NCI-H748 (cell line): Measurements from ENCODE around the gene EXOSC6.
"Not testable (repeated sequence)": the region's sequence is repeated elsewhere in the genome, so short reads cannot be mapped to it uniquely, and the experiment has no call there.

Experiments
- DNase-seq: peaks from one replicate; lab custom pipeline; 2025; ENCODE audit not compliant: unreplicated experiment; lab: John Stamatoyannopoulos, UW

EXOSC6 gene

DNA sequence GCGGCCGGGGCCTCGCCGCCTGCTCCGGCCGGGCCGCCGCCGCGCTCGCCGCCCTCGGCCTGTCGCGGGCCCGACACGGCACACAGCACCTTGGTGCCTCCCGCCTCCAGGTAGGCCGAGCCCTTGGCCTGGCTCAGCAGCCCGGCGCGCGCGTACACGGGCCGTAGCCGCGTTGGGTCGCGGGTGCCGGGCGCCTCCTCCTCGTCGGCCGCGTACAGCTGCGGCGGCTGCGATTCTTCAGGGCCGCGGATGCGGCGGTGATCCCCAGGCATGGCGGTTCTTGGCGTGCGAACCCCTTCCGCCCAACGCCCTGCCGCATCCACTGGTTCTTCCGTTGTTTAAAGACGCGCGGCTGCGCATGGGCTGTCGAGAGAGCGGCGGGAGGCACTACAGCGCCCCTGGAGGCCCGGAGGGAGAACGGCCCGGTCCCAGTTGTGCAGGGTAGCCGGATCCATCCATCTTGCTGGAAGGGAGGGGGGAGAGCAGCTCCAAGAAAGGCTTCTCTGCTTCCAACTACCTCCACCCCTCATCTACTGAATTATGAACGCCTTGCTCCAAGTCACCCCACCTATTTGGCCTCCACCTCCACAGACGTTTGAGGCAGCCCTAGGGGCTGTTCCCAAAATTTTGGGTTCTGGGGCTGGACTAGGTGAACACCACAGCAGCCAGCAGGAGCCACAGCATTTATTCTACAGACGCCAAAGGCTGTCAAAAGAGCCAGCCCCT lies at the start of gene EXOSC6:
Gene EXOSC6 (minus strand): TSS at position 312 of the 726 bp plus-strand sequence. CDS start 40 bp downstream, at position 272.
- peak; percentile 92 for DNase-seq

DNA sequence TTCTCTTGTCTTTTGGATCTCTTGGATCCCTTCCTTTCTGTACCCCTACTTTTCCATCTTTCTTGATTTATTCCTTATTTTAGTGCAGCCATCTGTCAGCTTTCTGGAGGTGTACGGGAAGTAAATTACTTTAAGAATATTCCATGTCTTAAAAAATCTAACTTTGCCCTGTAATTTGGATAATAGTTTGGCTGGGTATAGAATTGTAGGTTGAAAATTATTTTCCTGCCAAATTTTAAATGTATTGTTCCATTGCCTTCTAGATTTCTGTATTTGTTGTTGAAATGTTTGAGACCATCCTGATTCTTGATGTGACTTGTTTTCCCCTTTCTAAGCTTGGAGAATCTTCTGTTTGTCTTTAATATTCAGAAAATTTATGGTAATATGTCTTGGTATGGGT lies 49.4 kb upstream of the EXOSC6 start:
- DNase-seq = no peak

DNA sequence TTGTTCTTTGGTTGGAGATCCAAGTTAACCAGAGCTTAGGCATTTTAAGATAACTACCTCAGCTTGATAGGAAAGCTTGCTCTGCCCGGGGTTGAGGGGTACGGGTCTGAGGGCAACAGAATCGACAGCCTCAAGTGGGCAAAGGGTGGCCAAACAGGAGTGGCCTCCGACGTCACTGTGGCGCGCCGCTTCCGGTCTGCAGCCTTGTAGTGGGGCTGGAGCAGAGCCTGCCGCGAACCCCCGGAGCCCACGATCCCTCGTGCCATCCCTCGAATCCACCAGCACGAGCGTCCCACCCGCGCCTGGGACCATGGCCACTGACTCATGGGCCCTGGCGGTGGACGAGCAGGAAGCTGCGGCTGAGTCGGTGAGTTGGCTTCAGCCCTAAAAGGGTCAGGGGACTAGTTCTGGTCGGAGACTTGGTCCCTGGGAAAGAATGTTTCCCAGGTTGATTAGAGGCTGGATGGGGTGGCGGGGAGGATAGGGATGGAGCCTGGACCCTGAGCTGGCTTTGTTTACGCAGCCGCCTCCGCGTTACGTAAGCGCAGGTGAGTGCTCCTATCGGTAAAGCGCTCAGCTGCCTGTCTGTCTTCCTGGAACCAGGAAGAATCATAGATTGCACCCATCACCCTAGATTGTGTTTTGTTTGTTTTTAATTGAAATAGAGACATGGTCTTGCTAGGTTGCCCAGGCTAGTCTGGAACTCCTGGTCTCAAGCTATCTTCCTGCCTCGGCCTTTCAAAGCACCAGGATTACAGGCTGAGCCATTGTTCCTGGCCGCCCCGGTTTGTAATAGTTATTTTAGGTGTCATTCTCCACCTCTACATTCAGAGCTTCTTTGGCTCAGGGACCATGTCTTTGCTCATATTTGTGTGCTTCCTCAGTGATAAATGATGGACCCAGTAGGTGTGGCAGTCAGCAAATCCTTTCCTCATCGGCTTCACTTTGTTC lies 47.5 kb upstream of the EXOSC6 start, which contains the start of gene DDX19B:
Gene DDX19B (plus strand): TSS at position 199 of the 951 bp plus-strand sequence. CDS start 112 bp downstream, at position 311.
- DNase-seq = peak; percentile 79

DNA sequence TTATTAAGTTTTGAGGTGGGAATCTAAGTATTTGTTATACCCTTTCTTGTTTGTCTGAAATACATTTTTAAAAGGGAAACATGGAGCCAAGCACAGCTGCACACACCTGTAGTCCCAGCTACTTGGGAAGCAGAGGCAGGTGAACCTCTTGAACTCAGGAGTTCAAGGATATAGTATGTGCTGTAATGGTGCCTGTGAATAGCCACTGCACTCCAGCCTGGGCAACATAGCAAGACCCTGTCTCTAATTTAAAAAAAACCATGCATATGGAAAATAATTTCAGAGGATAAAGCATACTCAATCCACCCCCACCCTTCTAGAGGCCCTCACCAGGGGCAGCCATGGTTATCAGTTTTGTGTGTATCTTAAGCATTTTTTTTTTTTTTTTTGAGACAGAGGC lies 43.9 kb upstream of the EXOSC6 start:
- DNase-seq = no peak

DNA sequence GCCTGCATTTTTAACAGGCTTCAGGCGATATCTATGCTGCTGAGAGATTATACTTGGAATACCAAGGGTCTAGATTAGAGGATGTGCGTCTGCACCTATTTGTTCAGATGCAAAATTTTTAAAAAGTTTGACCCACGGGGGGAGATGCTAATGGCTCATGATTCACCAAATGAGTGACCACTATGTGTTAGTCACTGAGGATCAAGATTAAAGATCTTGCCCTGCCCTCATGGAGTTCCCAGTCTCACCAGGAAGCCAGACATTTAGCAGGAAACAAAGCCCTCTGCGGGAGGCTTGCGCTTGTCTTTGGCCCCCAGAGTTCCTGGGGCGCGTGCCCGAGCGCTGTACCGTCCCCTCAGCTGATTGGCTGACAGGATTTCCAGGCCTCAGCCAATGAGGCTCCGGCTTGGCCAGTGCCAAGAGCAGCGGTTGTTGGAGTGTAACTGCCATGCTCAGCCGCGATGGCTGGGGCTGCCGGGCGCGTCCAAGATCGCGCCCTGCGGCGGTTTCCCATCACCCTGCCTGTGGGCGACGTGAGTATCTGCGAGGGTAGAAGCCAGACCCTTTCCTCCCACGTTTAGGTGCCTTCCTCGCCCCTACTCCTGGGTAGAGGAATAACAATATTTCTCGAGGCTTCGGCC lies 42.8 kb upstream of the EXOSC6 start:
- no peak for DNase-seq

DNA sequence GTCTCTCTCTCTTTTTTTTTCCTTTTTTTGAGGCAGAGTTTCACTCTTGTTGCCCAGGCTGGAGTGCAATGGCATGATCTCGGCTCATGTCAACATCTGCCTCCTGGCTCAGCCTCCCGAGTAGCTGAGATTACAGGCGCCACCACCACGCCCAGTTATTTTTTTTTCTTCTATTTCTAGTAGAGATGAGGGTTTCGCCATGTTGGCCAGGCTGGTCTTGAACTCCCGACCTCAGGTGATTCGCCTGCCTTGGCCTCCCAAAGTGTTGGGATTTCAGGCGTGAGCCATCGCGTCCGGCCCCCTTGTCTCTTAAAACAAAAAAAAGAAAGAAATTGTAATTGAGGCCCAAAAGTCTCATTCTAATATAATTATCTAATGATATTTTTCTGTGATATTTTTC lies 40.4 kb upstream of the EXOSC6 start:
- not testable (repeated sequence) for DNase-seq

DNA sequence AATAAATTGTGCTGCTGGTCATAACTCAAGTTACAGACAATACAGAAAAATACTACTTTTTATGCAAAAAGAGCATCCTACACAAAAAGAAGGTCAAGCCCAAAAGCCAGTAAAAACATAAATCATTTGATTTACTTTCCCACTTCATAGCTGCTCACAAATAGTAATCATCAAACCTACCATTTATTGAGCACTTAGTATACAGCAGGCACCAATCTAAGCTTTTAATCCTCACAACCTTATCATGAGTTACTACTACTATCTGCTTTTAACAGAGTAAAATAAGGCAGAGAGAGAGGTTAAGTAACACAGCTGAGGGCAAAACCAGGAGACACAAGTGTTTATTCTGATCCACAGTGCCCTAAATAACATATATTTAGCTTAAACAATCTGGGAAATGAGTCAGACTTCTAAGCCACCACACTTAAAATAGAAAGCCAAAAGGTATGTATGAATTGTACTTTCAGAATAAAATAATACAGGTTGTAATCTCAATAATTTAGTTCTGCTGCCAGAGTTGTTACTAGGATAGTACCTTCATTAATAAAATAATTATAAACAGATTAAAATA lies 39.3 kb upstream of the EXOSC6 start:
- DNase-seq = no peak

DNA sequence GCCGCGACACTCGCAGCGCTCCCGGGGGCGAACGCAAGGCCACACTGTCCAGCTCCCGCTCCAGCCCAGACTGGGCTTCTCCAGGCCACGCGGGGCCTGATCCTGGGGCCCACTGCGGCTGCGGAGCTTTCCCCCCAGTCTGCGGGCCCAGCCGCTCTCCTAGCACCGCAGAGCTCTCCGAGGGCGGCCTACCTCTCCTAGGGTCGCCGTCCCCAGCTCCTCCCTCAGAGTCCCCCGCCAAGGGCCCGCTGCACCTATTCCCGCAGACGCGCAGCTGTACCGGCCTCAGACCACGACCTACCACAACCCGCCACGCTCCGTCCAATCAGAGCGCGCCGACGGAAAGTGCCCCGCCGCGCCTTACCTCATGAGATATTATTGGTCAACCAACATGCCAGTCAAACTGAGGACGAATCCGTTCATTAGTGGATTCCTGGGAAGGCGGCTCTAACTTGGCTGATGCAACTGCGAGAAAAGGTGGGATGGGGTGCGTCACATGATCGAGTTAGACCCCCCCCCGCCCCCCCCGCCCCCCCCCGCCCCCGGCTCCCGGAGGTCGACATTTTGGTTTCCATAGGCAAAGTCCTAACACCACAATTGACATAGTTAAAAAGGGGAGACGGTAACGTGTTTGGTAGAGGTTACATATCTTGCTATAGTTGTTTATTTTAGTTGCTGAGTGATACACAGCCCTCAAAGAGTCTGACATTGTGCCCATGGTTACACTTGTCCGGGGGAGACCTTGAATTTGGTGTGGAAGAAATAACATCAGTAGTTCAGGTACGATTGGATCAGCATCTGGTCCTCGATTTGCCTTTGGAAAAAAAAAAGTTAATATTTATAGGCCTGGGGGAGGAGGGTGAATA lies 37.7 kb upstream of the EXOSC6 start, which contains the start of gene AARS1:
Gene AARS1 (minus strand): TSS at position 278 of the 866 bp plus-strand sequence. CDS start 6,743 bp downstream, outside the sequence.
- DNase-seq = peak; percentile 99

DNA sequence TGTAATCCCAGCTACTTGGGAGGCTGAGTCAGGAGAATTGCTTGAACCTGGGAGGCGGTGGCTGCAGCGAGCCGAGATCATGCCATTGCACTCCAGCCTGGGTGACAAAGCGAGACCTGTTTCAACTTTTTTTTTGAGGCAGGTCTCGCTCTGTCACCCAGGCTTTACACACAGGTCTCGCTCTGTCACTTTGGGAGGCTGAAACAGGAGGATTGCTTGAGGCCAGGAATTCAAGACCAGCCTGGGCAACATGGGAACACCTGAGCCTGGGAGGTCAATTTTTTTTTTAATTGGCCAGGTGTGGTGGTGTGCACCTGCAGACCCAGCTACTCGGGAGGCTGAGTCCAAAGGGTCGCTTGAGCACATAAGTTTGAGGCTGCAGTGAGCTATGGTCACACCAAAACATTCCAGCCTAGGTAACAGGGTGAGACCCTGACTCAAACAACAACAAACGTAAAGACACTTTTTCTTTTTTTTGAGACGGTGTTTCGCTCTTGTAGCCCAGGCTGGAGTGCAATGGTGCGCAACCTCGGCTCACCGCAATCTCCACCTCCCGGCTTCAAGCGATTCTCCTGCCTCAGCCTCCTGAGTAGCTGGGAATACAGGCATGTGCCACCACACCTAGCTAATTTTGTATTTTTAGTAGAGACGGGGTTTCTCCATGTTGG lies 35.7 kb upstream of the EXOSC6 start:
- DNase-seq = not testable (repeated sequence)

DNA sequence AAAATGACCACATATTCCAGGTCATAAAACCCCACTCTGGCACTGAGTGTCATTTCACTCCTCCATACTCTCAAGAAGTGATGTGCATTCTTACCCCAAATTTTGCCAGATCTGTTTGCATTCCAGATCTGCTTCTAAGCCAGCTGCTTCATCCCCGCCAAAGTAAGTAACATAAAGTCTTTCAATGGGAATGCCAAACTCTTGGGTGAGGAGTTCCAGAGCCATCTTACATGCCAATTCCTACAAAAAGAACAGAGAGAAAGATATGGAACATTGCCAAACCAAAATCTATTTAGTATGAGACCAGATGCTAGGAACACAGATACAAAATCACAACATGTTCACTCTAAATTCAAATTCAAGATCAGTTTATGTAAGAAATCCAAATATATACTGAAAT lies 24.7 kb upstream of the EXOSC6 start:
- no peak for DNase-seq

DNA sequence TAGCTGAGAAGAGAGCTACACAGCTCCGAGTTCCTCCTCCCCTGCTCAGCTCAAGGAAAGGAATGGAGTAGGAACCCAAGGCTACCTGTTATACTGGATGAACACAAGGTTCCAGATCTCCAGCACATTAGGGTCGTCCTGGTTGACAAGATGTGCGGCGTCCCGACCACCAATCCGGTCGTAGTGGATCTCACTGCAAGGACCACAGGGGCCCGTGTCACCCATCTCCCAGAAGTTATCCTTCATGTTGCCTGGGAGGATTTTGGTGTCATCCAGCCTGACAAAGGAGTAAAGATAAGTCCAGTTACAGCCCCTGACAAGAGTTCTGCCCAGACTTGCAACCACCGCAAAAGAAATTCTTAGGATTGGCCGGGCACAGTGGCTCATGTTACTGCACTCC lies 20.0 kb upstream of the EXOSC6 start:
- no peak for DNase-seq

DNA sequence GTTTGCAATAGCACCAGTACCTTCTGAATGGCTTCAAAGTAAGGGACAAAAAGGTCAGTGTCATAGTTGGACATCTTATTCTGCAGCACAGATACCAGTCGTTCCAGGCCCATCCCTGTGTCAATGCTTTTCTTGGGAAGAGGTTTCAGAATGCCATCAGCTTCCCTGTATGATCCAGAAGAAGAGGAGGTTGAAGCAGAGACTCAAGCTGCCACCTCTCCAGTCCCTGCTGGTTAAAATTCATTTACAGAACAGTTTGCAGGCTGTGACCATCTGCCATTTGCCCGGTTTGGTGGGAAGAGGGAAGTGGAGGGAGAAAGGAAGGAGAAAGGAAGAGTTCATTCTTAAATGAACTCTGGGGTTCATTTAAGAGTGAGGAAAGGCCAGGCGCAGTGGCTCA lies 18.4 kb upstream of the EXOSC6 start:
- no peak for DNase-seq

DNA sequence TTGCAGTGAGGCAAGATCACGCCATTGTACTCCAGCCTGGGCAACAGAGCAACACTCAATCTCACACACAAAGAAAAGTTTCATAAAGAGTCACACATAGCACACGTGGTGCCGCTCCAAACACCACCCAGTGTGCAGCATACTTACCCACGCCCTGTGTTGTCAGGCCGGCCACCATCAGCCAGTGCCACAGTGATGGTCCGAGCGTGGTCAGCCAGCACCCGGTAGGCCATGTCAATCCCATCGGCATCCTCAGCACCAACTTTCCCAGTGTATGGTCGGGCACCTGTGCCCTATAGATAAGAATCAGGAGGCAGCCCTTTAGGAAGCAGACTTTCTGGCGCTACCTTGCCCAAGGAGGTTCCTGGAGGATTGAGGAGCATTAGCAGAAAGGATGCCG lies 17.7 kb upstream of the EXOSC6 start:
- DNase-seq = no peak

DNA sequence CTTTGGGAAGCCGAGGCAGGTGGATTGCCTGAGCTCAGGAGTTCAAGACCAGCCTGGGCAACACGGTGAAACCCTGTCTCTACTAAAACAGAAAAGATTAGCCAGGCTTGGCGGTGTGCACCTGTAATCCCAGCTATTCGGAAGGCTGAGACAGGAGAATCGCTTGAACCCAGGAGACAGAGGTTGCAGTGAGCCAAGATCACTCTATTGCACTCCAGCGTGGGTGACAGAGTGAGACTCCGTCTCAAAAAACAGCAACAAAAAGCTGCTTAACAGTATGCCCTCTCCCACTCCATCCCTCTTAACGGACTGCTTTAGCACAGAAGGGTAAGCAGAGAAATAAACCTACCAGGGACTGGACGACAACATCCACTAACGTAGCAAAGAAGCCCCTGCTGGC lies 16.2 kb upstream of the EXOSC6 start:
- not testable (repeated sequence) for DNase-seq

DNA sequence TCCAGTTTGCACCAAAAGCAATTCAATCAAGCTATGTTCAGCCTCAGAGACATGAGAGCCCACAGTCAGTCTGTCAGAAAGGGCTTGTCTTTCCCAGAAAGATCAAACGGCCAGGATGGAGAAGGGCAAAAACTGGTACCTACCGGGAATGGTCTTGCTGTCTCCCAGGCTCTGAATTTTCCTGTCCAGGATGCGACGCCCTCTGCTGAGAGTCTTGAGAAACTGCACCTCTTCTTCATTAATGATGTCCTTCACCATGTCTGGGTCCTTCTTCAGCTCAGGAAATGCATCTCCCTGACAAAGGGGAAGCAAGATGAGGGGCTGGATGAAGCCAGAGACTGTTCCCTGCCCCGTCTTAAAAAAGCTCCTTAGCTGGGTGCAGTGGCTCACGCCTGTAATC lies 15.8 kb upstream of the EXOSC6 start:
- DNase-seq = peak; percentile 31

DNA sequence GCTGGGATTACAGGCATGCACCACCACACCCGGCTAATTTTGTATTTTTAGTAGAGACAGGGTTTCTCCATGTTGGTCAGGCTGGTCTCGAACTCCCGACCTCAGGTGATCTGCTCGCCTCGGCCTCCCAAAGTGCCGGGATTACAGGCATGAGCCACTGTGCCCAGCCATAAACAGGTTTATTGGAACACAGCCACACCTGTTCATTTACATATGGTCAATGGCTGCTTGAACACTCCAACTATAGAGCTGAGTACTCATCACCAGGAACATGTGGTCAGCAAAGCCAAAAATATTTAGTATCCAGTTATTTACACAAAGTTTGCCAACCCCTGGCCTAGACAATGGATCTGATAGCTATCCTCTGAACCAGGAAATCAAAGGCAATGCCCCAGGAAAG lies 8.2 kb upstream of the EXOSC6 start:
- DNase-seq = not testable (repeated sequence)

DNA sequence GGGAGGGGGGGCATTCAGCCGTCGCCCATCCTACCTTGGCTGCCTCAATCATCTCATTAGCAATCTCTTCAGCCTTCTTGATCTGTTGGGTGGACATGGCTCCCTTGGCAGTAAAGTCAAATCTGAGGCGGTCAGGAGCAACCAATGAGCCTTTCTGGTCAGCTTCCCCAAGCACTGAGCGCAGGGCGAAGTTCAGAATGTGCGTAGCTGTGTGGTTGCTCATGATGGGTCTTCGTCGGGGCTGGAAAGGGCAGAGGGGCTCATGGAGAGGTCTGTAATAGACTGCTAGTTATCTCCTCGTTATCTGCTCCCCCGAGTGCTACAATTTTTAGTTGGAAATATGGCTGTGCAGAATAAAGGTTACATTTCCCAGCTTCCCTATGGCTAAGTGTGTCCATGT lies 7.2 kb upstream of the EXOSC6 start:
- DNase-seq = no peak

DNA sequence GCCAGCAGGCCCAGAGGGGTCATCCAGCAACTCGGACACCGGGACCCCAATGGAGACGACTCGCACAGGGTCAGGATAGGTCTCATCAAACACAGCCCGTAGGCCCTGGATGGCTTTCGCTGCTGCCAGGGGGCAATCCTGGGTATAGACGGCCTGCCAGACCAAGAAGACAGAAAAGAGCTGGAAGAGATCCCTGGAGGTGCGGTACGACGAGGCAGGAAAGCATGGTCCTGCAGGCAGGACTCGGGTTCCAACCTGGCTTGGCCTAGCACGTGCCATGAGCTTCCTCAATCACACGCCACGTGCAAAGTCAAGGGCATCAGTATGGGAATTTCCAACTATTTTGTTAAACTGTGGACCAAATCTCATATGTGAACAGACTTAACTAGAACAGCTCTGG lies 6.3 kb upstream of the EXOSC6 start:
- DNase-seq = no peak

DNA sequence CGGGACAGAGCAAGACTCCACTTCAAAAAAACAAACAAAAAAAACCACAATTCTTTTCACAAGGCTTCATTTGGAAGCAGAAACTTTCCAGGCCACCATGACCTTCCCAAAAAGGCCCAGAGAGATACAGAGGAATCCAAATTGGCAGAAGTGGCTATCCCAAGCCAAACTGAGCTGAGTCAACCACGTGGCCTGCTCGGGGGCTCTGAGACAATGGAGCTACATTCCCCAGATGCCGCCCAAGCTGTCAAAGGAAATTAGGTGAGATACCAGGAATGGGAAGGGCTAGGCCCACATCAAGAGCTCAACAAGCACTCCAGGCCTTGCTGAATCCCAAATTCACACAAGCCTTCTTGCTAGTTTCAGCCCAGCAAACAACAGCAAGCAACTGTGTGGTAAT lies 5.7 kb upstream of the EXOSC6 start:
- DNase-seq = no peak

DNA sequence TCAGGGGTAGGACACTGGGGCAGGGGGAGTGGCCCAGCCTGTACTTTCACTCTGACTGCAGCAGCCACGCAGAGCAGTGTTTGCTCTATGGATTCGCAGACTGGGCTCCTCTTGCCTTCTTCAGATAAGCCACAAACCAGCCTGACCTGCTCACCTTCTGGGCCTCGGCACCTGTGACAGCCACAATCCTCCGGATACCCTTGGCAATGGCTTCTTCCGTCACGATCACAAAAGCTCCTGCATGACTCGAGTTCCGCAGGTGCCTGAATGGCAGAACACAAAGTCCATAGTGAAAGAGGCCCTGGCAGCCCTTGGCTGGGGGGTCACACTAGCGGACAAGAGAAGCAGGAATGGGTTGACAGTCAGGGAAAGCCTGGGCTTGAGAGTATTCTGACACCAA lies 3.8 kb upstream of the EXOSC6 start:
- DNase-seq = no peak
